Left renal cortex interstitium (tissue), 4 donors: ENCODE results near the gene KCTD7. TPM values are rescaled to one million over a fixed set of nuclear protein-coding genes. Genes with fewer than 3 reads are reported as not detected.
"Not testable (repeated sequence)": the region's sequence is repeated elsewhere in the genome, so short reads cannot be mapped to it uniquely, and the experiment has no call there.

Source experiments
- DNase-seq, 4 donors: peaks; one replicate each; pipeline ENCODE4 v3.0.0-alpha.2; 2013; ENCODE audit warnings: low read depth in 4 of 4, low spot score in 2 of 4, missing footprints in 1 of 4
- polyA plus RNA-seq, 4 donors: library from polyadenylated mRNA; unstranded; fragments of 120-200 nt; gene quantifications; one replicate each; pipeline ENCODE4 v1.2.1, GENCODE V29; 2013; ENCODE audit not compliant: insufficient read length in 4 of 4

The KCTD7 gene
- polyA plus RNA-seq, 4 donors: 18.2 to 31.2 (median 25.2) TPM

GRCh38 chr7:66614596-66614995 is 14.1 kb upstream of the KCTD7 start:
- DNase-seq: not testable (repeated sequence)

GRCh38 chr7:66615699-66616098 is 13.0 kb upstream of the KCTD7 start:
- DNase-seq: no peak

- DNase-seq: no peak
Observed at GRCh38 chr7:66617295-66617694, 11.4 kb upstream of the KCTD7 start.

DNA sequence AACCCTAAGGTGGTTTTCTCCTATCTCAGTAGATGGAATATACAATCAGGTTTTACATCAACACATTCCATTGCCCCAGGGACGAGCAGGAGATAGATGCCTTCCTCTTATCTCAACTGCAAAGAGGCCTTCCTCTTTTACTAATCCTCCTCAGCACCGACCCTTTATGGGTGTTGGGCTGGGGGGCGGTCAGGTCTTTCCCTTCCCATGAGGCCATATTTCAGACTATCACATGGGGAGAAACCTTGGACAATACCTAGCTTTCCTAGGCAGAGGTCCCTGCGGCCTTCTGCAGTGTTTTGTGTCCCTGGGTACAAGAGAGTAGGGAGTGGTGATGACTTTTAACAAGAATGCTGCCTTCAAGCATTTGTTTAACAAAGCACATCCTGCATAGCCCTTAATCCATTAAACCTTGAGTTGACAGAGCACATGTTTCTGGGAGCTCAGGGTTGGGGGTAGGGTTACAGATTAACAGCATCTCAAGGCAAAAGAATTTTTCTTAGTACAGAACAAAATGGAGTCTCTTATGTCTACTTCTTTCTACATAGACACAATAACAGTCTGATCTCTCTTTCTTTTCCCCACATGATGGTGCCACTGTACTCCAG is 9.2 kb upstream of the KCTD7 start:
- DNase-seq: not testable (repeated sequence)

GRCh38 chr7:66626331-66626934 is 2.2 kb upstream of the KCTD7 start:
- DNase-seq: no peak

- no peak for DNase-seq
Observed at GRCh38 chr7:66627151-66627681, 1.5 kb upstream of the KCTD7 start.

DNA sequence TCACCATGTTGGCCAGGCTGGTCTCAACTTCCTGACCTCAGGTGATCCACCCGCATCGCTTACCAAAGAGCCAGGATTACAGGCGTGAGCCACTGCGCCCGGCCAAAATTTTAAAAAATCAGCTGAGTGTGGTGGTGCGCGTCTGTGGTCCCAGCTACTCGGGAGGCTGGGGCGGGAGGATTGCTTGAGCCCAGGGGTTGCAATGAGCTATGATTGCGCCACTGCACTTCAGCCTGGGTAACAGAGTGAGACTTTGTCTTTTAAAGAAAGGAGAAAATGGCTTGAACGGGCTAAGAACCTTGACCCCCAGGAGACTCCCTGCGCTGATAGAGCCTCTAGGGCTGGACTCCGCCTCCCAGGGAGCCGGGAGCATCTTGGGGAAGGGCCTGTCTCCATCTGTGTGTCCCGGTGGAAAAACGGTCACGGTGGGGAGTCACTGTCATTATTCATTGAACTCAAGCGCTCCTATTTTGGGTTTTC is 760 bp upstream of the KCTD7 start:
- no peak for DNase-seq

DNA sequence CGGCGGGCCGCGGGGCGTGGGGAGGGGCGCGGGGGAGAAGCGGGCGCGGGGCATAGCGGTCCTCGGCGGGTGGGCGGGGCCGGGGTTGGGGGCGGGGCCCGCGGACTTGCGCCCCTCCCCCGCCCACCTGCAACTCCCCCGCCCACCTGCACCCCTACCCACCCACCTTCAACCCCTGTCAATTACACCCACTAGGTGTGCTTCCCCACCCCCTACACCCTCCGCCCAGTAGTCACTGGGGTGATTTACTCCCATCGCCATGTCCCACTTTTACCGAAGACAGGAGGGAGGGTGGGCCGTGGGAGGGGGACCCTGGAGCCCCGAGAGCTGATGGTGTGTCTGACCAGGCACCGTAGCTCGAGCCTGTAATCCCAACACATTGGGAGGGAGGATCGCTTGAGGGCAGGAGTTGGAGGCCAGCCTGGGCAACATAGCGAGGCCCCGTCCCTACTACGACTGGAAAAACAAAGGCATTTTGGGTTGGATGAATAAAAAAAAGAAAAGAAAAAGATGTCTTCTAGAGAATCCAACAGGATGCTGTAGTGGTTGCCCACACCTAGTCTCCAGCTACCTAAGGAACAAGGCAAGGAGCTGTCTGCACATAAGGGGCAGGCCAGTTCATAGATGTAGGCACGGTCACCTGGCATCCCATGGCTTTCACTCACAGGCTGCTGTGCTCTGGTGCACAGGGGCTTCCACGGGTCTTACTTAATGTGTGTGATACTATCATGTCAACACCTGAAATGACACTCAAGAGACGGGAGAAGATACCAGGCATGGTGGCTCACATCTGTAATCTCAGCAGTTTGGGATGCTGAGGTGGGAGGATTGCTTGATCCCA is 761 bp downstream of the KCTD7 start:
- DNase-seq: no peak

DNA sequence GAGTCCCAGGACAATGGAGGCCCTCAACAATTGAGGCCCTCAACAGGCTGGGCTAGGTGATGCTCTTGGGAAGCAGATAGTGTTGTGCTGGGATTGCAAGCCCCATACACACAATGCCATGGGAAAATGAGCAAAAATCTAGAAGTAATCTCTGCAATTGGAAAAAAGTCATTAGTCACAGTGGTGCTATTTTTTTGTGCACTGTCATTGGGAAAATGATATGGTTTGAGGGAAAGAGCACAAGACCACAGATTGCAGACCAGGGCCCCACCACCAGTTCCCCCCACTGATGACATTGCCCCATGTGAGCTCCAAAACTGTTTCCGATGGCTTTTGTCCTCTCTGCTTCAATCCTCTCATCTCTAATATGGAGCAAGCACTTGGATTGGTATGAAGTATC is 1.9 kb downstream of the KCTD7 start:
- no peak for DNase-seq

GRCh38 chr7:66631471-66631870 is 2.8 kb downstream of the KCTD7 start:
- no peak for DNase-seq

DNA sequence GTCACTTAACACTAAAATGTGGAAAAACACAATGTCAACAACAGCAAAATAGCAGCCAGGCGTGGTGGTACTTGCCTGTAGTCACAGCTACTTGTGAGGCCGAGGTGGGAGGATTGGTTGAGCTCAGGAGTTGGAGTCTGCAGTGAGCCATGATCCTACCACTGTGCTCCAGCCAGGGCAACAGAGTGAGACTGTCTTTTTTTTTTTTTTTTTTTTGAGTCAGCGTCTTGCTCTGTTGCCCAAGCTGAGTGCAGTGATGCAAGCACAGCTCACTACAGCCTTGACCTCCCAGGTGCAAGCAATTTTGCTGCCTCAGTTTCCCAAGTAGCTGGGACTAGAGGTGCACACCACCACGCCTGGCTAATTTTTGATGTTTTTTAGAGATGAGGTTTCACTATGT is 6.1 kb downstream of the KCTD7 start:
- no peak for DNase-seq

- DNase-seq: not testable (repeated sequence)
Observed at GRCh38 chr7:66635322-66635981, 6.8 kb downstream of the KCTD7 start.

GRCh38 chr7:66635982-66636546 is 7.4 kb downstream of the KCTD7 start:
- DNase-seq: not testable (repeated sequence)

DNA sequence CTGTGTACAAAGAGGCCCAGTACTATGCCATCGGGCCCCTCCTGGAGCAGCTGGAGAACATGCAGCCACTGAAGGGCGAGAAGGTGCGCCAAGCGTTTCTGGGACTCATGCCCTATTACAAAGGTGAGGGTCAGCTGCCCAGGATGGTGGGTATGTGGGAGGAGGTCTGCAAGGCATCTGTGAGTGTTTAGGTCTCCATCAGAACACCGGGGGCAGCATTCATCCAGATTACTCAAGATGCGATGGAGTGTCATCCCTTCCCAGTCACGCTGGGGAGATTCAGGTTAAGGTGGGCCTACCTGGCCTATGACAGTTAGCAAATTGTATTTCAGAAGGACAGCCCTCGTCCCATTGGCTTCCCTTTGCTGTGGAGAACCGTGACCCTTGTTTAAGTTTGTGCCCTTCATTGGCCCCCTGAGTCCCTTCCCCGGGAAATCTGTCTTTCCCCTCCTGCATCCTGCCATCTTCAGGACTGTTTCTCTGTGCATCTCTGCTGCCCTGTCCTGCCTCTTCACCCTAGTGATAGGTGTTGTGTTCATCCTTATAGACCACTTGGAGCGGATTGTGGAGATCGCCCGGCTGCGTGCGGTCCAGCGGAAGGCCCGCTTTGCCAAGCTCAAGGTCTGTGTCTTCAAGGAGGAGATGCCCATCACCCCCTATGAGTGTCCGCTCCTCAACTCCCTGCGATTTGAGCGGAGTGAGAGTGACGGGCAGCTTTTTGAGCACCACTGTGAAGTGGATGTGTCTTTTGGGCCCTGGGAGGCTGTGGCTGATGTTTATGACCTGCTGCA is 9.8 kb downstream of the KCTD7 start:
- DNase-seq: no peak

GRCh38 chr7:66639773-66640172 is 11.1 kb downstream of the KCTD7 start:
- no peak for DNase-seq

GRCh38 chr7:66640802-66641525 is 12.3 kb downstream of the KCTD7 start:
- no peak for DNase-seq

DNA sequence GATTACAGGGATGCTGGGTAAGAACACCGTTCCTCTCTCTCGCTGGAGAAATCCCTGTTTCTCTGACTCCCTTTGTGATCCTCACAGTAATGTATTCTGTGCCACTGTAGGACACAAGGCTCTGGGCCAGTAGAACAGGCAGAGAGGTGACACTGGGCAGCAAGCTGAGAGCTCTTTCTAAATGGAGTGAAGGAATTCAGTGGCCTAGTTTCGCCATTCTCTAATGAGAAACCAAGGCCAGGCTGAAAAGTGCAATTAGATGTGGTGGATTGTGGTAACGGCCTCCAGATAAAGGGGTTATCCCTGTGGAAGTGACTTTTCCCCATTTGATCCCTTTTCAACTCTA is 12.8 kb downstream of the KCTD7 start:
- DNase-seq: no peak

DNA sequence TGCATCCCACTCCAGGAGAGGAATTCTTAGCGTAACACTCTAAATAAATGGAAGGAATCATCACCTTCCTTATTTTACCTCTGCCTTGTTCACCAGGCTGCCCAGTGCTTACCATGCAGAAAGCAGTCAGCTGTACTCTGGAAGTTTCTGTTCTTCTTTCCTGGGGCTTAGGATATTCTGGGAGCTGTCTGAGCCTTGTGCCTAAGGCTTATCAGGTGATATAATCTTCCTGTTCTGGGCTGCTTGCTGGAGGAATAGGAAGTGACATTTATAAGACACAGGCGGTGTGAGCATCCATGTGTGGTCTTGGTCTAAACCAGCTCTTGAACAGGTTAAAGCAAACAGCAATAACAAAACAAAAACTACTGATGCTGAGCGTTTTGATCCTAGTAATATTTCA is 13.5 kb downstream of the KCTD7 start:
- no peak for DNase-seq

GRCh38 chr7:66642932-66643331 is 14.3 kb downstream of the KCTD7 start:
- no peak for DNase-seq
